HUES6 (cell line): ENCODE data around the gene OR4Q3.
"Not testable (repeated sequence)": the region's sequence is repeated elsewhere in the genome, so short reads cannot be mapped to it uniquely, and the experiment has no call there.

Experiments
- H3K27ac ChIP-seq: 2 replicates; pipeline ENCODE4 v1.7.0; 2013; ENCODE audit warnings: low read depth, mild to moderate bottlenecking, low read length, inconsistent platforms
- H3K27me3 ChIP-seq: 2 replicates; pipeline ENCODE4 v1.6.1; 2013; ENCODE audit warnings: low read length; ENCODE audit not compliant: control insufficient read depth, insufficient read depth
- H3K36me3 ChIP-seq: 2 replicates; pipeline ENCODE4 v1.6.1; 2013; ENCODE audit warnings: low read length; ENCODE audit not compliant: control insufficient read depth, insufficient read depth
- H3K4me1 ChIP-seq: 2 replicates; pipeline ENCODE4 v1.6.1; 2013; ENCODE audit warnings: low read length; ENCODE audit not compliant: control insufficient read depth, insufficient read depth
- H3K4me3 ChIP-seq: 2 replicates; pipeline ENCODE4 v1.5.1; 2013; ENCODE audit warnings: low read depth, low read length
- H3K9ac ChIP-seq: one replicate; pipeline ENCODE4 v1.6.1; 2013; ENCODE audit warnings: mild to moderate bottlenecking, low read length
- H3K9me3 ChIP-seq: 2 replicates; pipeline ENCODE4 v1.6.1; 2013; ENCODE audit warnings: low read depth, low read length; ENCODE audit not compliant: control insufficient read depth, insufficient read depth

OR4Q3 gene

GRCh38 chr14:19785848-19786247 is 42.5 kb downstream of the OR4Q3 start:
- peaks cover 19% of the 10 kb centered on the region; the same call in 1 of the 2 replicates for H3K9me3 ChIP-seq
- H3K27ac ChIP-seq, H3K4me3 ChIP-seq: not testable (repeated sequence)

DNA sequence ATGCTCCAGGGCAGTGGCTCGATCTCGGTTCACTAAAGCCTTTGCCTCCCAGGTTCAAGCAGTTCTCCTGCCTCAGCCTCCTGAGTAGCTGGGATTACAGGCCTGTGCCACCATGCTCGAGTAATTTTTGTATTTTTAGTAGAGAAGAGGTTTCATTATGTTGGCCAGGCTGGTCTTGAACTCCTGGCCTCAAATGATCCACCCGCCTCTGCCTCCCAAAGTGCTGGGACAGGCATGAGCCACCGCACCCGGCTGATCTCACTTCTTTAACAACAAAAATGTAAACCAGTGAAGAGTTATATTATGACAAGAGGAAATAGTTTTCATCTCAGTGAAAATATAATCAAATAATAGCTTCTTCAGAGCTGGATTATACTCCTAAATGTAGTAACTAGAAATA is 43.9 kb downstream of the OR4Q3 start:
- peaks cover 19% of the 10 kb centered on the region; the same call in 1 of the 2 replicates for H3K9me3 ChIP-seq
- H3K4me3 ChIP-seq, H3K27ac ChIP-seq, H3K9ac ChIP-seq, H3K36me3 ChIP-seq, H3K27me3 ChIP-seq, H3K4me1 ChIP-seq: not testable (repeated sequence)

More at GRCh38 chr14:19785848-19786247, 42.5 kb downstream of the OR4Q3 start:
- H3K27me3 ChIP-seq, H3K4me1 ChIP-seq, H3K9ac ChIP-seq, H3K36me3 ChIP-seq: not testable (repeated sequence)

- not testable (repeated sequence) for H3K4me3 ChIP-seq, H3K27me3 ChIP-seq, H3K4me1 ChIP-seq, H3K27ac ChIP-seq, H3K9ac ChIP-seq, H3K36me3 ChIP-seq
- peaks cover 19% of the 10 kb centered on the region; the same call in 1 of the 2 replicates for H3K9me3 ChIP-seq
These were observed 44.8 kb downstream of the OR4Q3 start for GRCh38 chr14:19788150-19788549.

- not testable (repeated sequence) for H3K9ac ChIP-seq, H3K27ac ChIP-seq, H3K4me3 ChIP-seq, H3K36me3 ChIP-seq, H3K27me3 ChIP-seq, H3K4me1 ChIP-seq
- peaks cover 34% of the 10 kb centered on the region; the same call in 1 of the 2 replicates for H3K9me3 ChIP-seq
These were observed 53.2 kb downstream of the OR4Q3 start for GRCh38 chr14:19796520-19797108.
